Liver (tissue), 9 donors: ENCODE measurements around the gene THRB. TPM values are rescaled to one million over a fixed set of nuclear protein-coding genes. Genes with fewer than 3 reads are reported as not detected.

ENCODE experiments used
- DNase-seq: peaks from one replicate; pipeline ENCODE4 v3.0.0-alpha.2; 2017; ENCODE audit warnings: low spot score
- H3K27ac ChIP-seq, 2 donors: one replicate each; pipeline ENCODE4 v1.7.0; 2013; ENCODE audit warnings: inconsistent platforms in 2 of 2, low read length in 2 of 2, control low read depth in 1 of 2, low read depth in 1 of 2, mild to moderate bottlenecking in 1 of 2
- H3K27me3 ChIP-seq, 4 donors: one replicate each; pipeline versions ENCODE4 v1.6.1 to v1.7.0; 2013; ENCODE audit warnings: low read length in 3 of 4, inconsistent platforms in 1 of 4, mild to moderate bottlenecking in 1 of 4, moderate library complexity in 1 of 4; ENCODE audit not compliant: control insufficient read depth in 4 of 4, insufficient read depth in 4 of 4
- H3K36me3 ChIP-seq, 4 donors: one replicate each; pipeline versions ENCODE4 v1.6.1 to v1.7.0; 2013; ENCODE audit warnings: low read length in 3 of 4, mild to moderate bottlenecking in 3 of 4, low read depth in 1 of 4, moderate library complexity in 1 of 4; ENCODE audit not compliant: control insufficient read depth in 4 of 4, insufficient read depth in 3 of 4
- H3K4me1 ChIP-seq, 4 donors: one replicate each; pipeline versions ENCODE4 v1.6.1 to v1.7.0; 2013; ENCODE audit warnings: low read length in 3 of 4, mild to moderate bottlenecking in 3 of 4, moderate library complexity in 1 of 4; ENCODE audit not compliant: control insufficient read depth in 4 of 4, insufficient read depth in 4 of 4
- H3K4me3 ChIP-seq, 3 donors: one replicate each; pipeline versions ENCODE4 v1.6.1 to v1.7.0; 2013; ENCODE audit warnings: low read length in 3 of 3, control low read depth in 1 of 3, low read depth in 1 of 3, mild to moderate bottlenecking in 1 of 3
- H3K9ac ChIP-seq, 2 donors: one replicate each; pipeline ENCODE4 v1.7.0; 2013; ENCODE audit warnings: low read length in 2 of 2, mild to moderate bottlenecking in 2 of 2, moderate library complexity in 2 of 2, control low read depth in 1 of 2, low read depth in 1 of 2
- H3K9me3 ChIP-seq, 4 donors: one replicate each; pipeline versions ENCODE4 v1.6.1 to v1.7.0; 2013; ENCODE audit warnings: low read length in 3 of 4; ENCODE audit not compliant: control insufficient read depth in 4 of 4
- CTCF ChIP-seq: fragments of 150-350 bp; IDR thresholded peaks from 2 replicates; pipeline ENCODE4 v1.5.1; 2017; ENCODE audit warnings: improper control_type of control experiment, low read depth, low read length; ENCODE audit not compliant: missing input control
- EGR1 ChIP-seq, 2 donors: IDR thresholded peaks; 2 replicates each; pipeline ENCODE4 v1.6.1; 2016 to 2018; ENCODE audit warnings: antibody characterized with exemption in 2 of 2, low read depth in 2 of 2
- FOXA1 ChIP-seq: IDR thresholded peaks from 2 replicates; pipeline ENCODE4 v1.6.1; 2016; ENCODE audit warnings: antibody characterized with exemption
- FOXA2 ChIP-seq: IDR thresholded peaks from 2 replicates; pipeline ENCODE4 v1.6.1; 2016; ENCODE audit warnings: antibody characterized with exemption
- GABPA ChIP-seq, 2 donors: IDR thresholded peaks in 1 of 2; conservative IDR thresholded peaks in 1 of 2; 2 replicates each; pipeline ENCODE4 v1.6.1; 2016; ENCODE audit warnings: antibody characterized with exemption in 2 of 2, mild to moderate bottlenecking in 1 of 2, moderate library complexity in 1 of 2
- HNF4A ChIP-seq, 2 donors: conservative IDR thresholded peaks; 2 replicates each; pipeline ENCODE4 v1.6.1; 2016; ENCODE audit warnings: antibody characterized with exemption in 2 of 2, mild to moderate bottlenecking in 2 of 2
- HNF4G ChIP-seq: IDR thresholded peaks from 2 replicates; pipeline ENCODE4 v1.6.1; 2016; ENCODE audit warnings: antibody characterized with exemption
- JUND ChIP-seq, 2 donors: IDR thresholded peaks; 2 replicates each; pipeline ENCODE4 v1.6.1; 2016; ENCODE audit warnings: antibody characterized with exemption in 2 of 2
- NR2F2 ChIP-seq: IDR thresholded peaks from 2 replicates; pipeline ENCODE4 v1.6.1; 2016; ENCODE audit warnings: antibody characterized with exemption
- RAD21 ChIP-seq, 2 donors: IDR thresholded peaks; 2 replicates each; pipeline ENCODE4 v1.6.1; 2016; ENCODE audit warnings: antibody characterized with exemption in 2 of 2, mild to moderate bottlenecking in 2 of 2
- RXRA ChIP-seq, 2 donors: IDR thresholded peaks; 2 replicates each; pipeline ENCODE4 v1.6.1; 2017 to 2018; ENCODE audit warnings: antibody characterized with exemption in 2 of 2, mild to moderate bottlenecking in 1 of 2
- SP1 ChIP-seq: IDR thresholded peaks from 2 replicates; pipeline ENCODE4 v1.6.1; 2018; ENCODE audit warnings: antibody characterized with exemption, mild to moderate bottlenecking
- TAF1 ChIP-seq: conservative IDR thresholded peaks from 2 replicates; pipeline ENCODE4 v1.6.1; 2016; ENCODE audit warnings: antibody characterized with exemption, mild to moderate bottlenecking
- YY1 ChIP-seq: IDR thresholded peaks from 2 replicates; pipeline ENCODE4 v1.6.1; 2016; ENCODE audit warnings: antibody characterized with exemption, mild to moderate bottlenecking
- ZBTB33 ChIP-seq: IDR thresholded peaks from 2 replicates; pipeline ENCODE4 v1.6.1; 2016; ENCODE audit warnings: antibody characterized with exemption
- WGBS: extraction: QIAGEN DNeasy Blood & Tissue Kit; methylation state at CpG from one replicate; pipeline ENCODE4 v1.1.7; 2013; 5-methylcytosine and 5-hydroxymethylcytosine counted together
- polyA plus RNA-seq, 2 donors: library from polyadenylated mRNA; stranded (reverse) in 1 of 2; unstranded in 1 of 2; fragments of 200-250 nt in 1 of 2; fragments of >200 nt in 1 of 2; fragmentation: Nextera tagmentation in 1 of 2; extraction: Ambion mirVana in 1 of 2; gene quantifications; one replicate each; pipeline versions ENCODE4 v1.2.1 to v1.2.3, GENCODE V29; 2013 to 2015
- total RNA-seq, 2 donors: library from RNA; depleted of rRNA; stranded (reverse); fragments of >200 nt; gene quantifications; one replicate each; pipeline ENCODE4 v1.2.3, GENCODE V29; 2014
- TF ChIP-seq, protein P1 (sequence below): IDR thresholded peaks from 2 replicates; pipeline ENCODE4 v1.6.1; 2016; ENCODE audit warnings: antibody characterized with exemption
- TF ChIP-seq, protein P2 (sequence below): IDR thresholded peaks from 2 replicates; pipeline ENCODE4 v1.6.1; 2016; ENCODE audit warnings: antibody characterized with exemption
- TF ChIP-seq, protein P3 (sequence below): IDR thresholded peaks from 2 replicates; pipeline ENCODE4 v1.6.1; 2016; ENCODE audit warnings: antibody characterized with exemption, mild to moderate bottlenecking
- donor health status: healthy.
- donor health status: healthy.
- donor health status: healthy.
- donor health status: healthy.
- donor health status: healthy.

The THRB gene
- total and polyA plus RNA-seq, 4 donors = 5.9 to 23.9 (median 9.3) TPM

GRCh38 chr3:24117508-24117907 lies 377.1 kb downstream of the THRB start:
- 97% methylated on average over 1 of the region's 1 CpG for WGBS
- Histone ChIP-seq H3K27ac (no peak overlapping the region), H3K9ac (no peak overlapping the region), H3K4me3 (no peak overlapping the region), H3K4me1 (peaks cover 0 to 1% (median 0%) of the 10 kb centered on the region in 4 donors), H3K9me3 (no peaks in the 10 kb centered on the region), H3K36me3 (peaks cover 0 to 11% (median under 1%) of the 10 kb centered on the region in 4 donors), H3K27me3 (no peaks in the 10 kb centered on the region)
- no peak for DNase-seq
- TF ChIP-seq ZBTB33 = no peak
- TF ChIP-seq HNF4A (conservative IDR thresholded peaks at IDR 0.05) = no peak
- TF ChIP-seq, protein P1, sequence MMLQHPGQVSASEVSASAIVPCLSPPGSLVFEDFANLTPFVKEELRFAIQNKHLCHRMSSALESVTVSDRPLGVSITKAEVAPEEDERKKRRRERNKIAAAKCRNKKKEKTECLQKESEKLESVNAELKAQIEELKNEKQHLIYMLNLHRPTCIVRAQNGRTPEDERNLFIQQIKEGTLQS = no peak

- Histone ChIP-seq H3K4me1 (no peaks in the 10 kb centered on the region), H3K9ac (no peak overlapping the region), H3K9me3 (no peaks in the 10 kb centered on the region), H3K36me3 (no peaks in the 10 kb centered on the region), H3K4me3 (no peak overlapping the region), H3K27ac (no peak overlapping the region), H3K27me3 (no peaks in the 10 kb centered on the region)
- 83% methylated on average over 1 of the region's 1 CpG for WGBS
- no peak for DNase-seq
- no peak for TF ChIP-seq GABPA (IDR thresholded peaks at IDR 0.05 in 1 of 2, conservative IDR thresholded peaks at IDR 0.05 in 1 of 2)
- TF ChIP-seq, protein P2, sequence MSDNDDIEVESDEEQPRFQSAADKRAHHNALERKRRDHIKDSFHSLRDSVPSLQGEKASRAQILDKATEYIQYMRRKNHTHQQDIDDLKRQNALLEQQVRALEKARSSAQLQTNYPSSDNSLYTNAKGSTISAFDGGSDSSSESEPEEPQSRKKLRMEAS = no peak
- TF ChIP-seq HNF4A (conservative IDR thresholded peaks at IDR 0.05) = no peak
- TF ChIP-seq ZBTB33 = no peak
- TF ChIP-seq NR2F2 = no peak
- TF ChIP-seq TAF1 = no peak
- TF ChIP-seq, protein P3, sequence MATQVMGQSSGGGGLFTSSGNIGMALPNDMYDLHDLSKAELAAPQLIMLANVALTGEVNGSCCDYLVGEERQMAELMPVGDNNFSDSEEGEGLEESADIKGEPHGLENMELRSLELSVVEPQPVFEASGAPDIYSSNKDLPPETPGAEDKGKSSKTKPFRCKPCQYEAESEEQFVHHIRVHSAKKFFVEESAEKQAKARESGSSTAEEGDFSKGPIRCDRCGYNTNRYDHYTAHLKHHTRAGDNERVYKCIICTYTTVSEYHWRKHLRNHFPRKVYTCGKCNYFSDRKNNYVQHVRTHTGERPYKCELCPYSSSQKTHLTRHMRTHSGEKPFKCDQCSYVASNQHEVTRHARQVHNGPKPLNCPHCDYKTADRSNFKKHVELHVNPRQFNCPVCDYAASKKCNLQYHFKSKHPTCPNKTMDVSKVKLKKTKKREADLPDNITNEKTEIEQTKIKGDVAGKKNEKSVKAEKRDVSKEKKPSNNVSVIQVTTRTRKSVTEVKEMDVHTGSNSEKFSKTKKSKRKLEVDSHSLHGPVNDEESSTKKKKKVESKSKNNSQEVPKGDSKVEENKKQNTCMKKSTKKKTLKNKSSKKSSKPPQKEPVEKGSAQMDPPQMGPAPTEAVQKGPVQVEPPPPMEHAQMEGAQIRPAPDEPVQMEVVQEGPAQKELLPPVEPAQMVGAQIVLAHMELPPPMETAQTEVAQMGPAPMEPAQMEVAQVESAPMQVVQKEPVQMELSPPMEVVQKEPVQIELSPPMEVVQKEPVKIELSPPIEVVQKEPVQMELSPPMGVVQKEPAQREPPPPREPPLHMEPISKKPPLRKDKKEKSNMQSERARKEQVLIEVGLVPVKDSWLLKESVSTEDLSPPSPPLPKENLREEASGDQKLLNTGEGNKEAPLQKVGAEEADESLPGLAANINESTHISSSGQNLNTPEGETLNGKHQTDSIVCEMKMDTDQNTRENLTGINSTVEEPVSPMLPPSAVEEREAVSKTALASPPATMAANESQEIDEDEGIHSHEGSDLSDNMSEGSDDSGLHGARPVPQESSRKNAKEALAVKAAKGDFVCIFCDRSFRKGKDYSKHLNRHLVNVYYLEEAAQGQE = no peak
- no peak for TF ChIP-seq SP1
- TF ChIP-seq HNF4G = no peak
- TF ChIP-seq FOXA2 = no peak
- TF ChIP-seq, protein P1 = no peak
- TF ChIP-seq RAD21 (IDR thresholded peaks at IDR 0.05) = no peak
- no peak for TF ChIP-seq YY1
- TF ChIP-seq FOXA1 = no peak
- TF ChIP-seq EGR1 (IDR thresholded peaks at IDR 0.05; ENCODE audit: low read depth in 2 of 2) = no peak
- no peak for TF ChIP-seq JUND (IDR thresholded peaks at IDR 0.05)
- no peak for TF ChIP-seq CTCF
- no peak for TF ChIP-seq RXRA (IDR thresholded peaks at IDR 0.05)
These were observed 382.9 kb downstream of the THRB start for GRCh38 chr3:24111711-24112110.
